NT2/D1 (cell line): ENCODE results near the gene HIBADH.

Experiments used
- SUZ12 ChIP-seq: IDR thresholded peaks from 2 replicates; pipeline ENCODE4 v1.6.1; 2011; ENCODE audit not compliant: insufficient read length, insufficient read depth; ENCODE audit errors: extremely low read depth
- ZNF274 ChIP-seq: IDR thresholded peaks from 2 replicates; pipeline ENCODE4 v1.6.1; 2011; ENCODE audit warnings: mild to moderate bottlenecking, low read depth, low read length

DNA sequence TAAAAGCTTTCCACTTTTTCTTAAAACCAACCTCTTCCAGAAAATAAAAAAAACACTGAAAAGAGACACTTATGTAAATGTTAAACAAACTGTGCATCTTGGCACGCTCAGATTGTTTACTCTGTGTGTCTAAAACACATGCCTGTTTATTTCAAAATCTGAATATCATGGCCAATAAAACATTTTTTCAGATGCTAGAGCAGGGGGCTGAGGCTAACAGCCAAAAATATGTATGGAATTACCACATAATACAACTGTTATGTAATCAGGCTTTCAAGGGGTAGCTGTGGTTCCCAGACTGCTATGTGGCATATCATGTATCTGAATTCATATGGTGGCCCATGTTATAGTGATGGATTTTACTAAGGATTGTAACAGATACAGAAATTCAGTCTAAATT, 130.4 kb downstream of the HIBADH start:
- no peak for TF ChIP-seq SUZ12
- no peak for TF ChIP-seq ZNF274
